K562 (cell line): Measurements from ENCODE around the gene CDCP1. TPM values are rescaled to one million over a fixed set of nuclear protein-coding genes. Genes with fewer than 3 reads are reported as not detected.

ENCODE experiments used
- ATAC-seq: fragments of 200-7000 bp; cut with Tn5 transposase; 3 replicates; pipeline ENCODE4 v1.9.1; 2020; ENCODE audit warnings: moderate library complexity
- BruUV-seq: library from RNA; stranded (reverse); fragments of 400-500 nt; replicated peaks from 2 replicates; lab custom pipeline; 2021; lab: Mats Ljungman, UMichigan
- CTCF ChIA-PET: fragments of 300-600 bp; formaldehyde crosslinking; extraction: SDS; loops from one replicate; lab custom pipeline; 2021; ENCODE audit warnings: low intra/inter-chr PET ratio; lab: Yijun Ruan, JAX
- POLR2A ChIA-PET: fragments of 300-600, 350-650 bp; sonication (Branson Sonifier 250); formaldehyde crosslinking; extraction: SDS; loops from one replicate; lab custom pipeline; 2021; ENCODE audit warnings: antibody characterized with exemption, inconsistent platforms; lab: Yijun Ruan, JAX
- DNase-seq, 4 experiments: peaks; one replicate each; pipeline versions ENCODE4 v3.0.0 to v3.0.0-alpha.2; 2011 to 2018; ENCODE audit warnings: low spot score in 3 of 4, mixed read lengths in 3 of 4; ENCODE audit errors: extremely low read depth in 1 of 4
- FAIRE-seq: peaks from 2 replicates; lab custom pipeline; 2011; peaks lifted over from hg19 to GRCh38; lab: Jason Lieb, UNC
- H2AFZ ChIP-seq: 2 replicates; pipeline ENCODE4 v1.6.0; 2011; ENCODE audit warnings: low read depth, low read length, control low read depth, inconsistent platforms
- H3K27ac ChIP-seq: fragments of 200-600 bp; 3 replicates; pipeline ENCODE4 v1.8.0; 2011; ENCODE audit warnings: low read depth, mild to moderate bottlenecking, control low read depth, inconsistent platforms, low read length, moderate library complexity, mixed read lengths; ENCODE audit errors: extremely low read depth
- H3K27me3 ChIP-seq, 2 experiments: fragments of 300-600 bp in 1 of 2; 2 replicates in 1 of 2; 3 replicates in 1 of 2; pipeline versions ENCODE4 v1.6.0 to v1.8.0; 2011; ENCODE audit warnings: inconsistent platforms in 2 of 2, low read length in 2 of 2, mild to moderate bottlenecking in 1 of 2, mixed read lengths in 1 of 2, moderate library complexity in 1 of 2; ENCODE audit not compliant: control insufficient read depth in 2 of 2, insufficient read depth in 2 of 2
- H3K36me3 ChIP-seq: fragments of 300-600 bp; 3 replicates; pipeline ENCODE4 v1.8.0; 2011; ENCODE audit warnings: mild to moderate bottlenecking, low read length, inconsistent platforms; ENCODE audit not compliant: control insufficient read depth, insufficient read depth
- H3K4me1 ChIP-seq, 2 experiments: fragments of 200-600 bp in 1 of 2; replicated peaks in 1 of 2; 2 replicates in 1 of 2; 3 replicates in 1 of 2; pipeline versions ENCODE4 v1.5.1 to v1.8.0; 2011; ENCODE audit warnings: inconsistent platforms in 2 of 2, low read length in 2 of 2, mild to moderate bottlenecking in 1 of 2, mixed read lengths in 1 of 2, moderate library complexity in 1 of 2; ENCODE audit not compliant: control insufficient read depth in 2 of 2, insufficient read depth in 2 of 2
- H3K4me2 ChIP-seq: 2 replicates; pipeline ENCODE4 v1.6.1; 2011; ENCODE audit warnings: low read length, control low read depth, inconsistent platforms, mixed read lengths; ENCODE audit not compliant: insufficient read depth
- H3K4me3 ChIP-seq: fragments of 200-600 bp; sonication (generic), shearing (Covaris generic); 2 replicates; pipeline ENCODE4 v1.5.1; 2016; ENCODE audit warnings: control low read depth, inconsistent platforms
- H3K79me2 ChIP-seq: fragments of 200-600 bp; 3 replicates; pipeline ENCODE4 v1.8.0; 2011; ENCODE audit warnings: low read length, inconsistent platforms; ENCODE audit not compliant: control insufficient read depth, insufficient read depth
- H3K9ac ChIP-seq, 2 experiments: 2 replicates each; pipeline versions ENCODE4 v1.6.0 to v1.6.1; 2011; ENCODE audit warnings: low read depth in 2 of 2, low read length in 2 of 2, control low read depth in 1 of 2, inconsistent platforms in 1 of 2, mild to moderate bottlenecking in 1 of 2, mixed read lengths in 1 of 2; ENCODE audit not compliant: insufficient read depth in 1 of 2
- H3K9me1 ChIP-seq: one replicate; pipeline ENCODE4 v1.6.0; 2011; ENCODE audit warnings: inconsistent platforms, mild to moderate bottlenecking, low read length, moderate library complexity; ENCODE audit not compliant: control insufficient read depth, insufficient read depth
- H3K9me3 ChIP-seq: replicated peaks from 2 replicates; pipeline ENCODE4 v1.5.1; 2011; ENCODE audit warnings: low read depth, low read length, inconsistent platforms; ENCODE audit not compliant: control insufficient read depth, insufficient read depth
- H4K20me1 ChIP-seq: replicated peaks from 2 replicates; pipeline ENCODE4 v1.6.1; 2011; ENCODE audit warnings: low read length, inconsistent platforms, mixed read lengths; ENCODE audit not compliant: control insufficient read depth, insufficient read depth
- ARID2 ChIP-seq: fragments of 450-650 bp; IDR thresholded peaks from 2 replicates; pipeline ENCODE4 v1.6.1; 2017; ENCODE audit warnings: antibody characterized with exemption, mild to moderate bottlenecking
- FOS ChIP-seq: IDR thresholded peaks from 3 replicates; pipeline ENCODE4 v1.6.1; 2011; ENCODE audit not compliant: insufficient read length; ENCODE audit errors: extremely low read depth
- HNRNPH1 ChIP-seq: fragments of 200-400 bp; formaldehyde crosslinking; optimal IDR thresholded peaks from 2 replicates; pipeline ENCODE3; 2017; ENCODE audit warnings: low read depth, mild to moderate bottlenecking, low read length, moderate library complexity
- LEF1 ChIP-seq: fragments of 450-650 bp; IDR thresholded peaks from 2 replicates; pipeline ENCODE4 v1.6.1; 2016; ENCODE audit warnings: mild to moderate bottlenecking
- MTF1 ChIP-seq: fragments of 250-450 bp; sonication (Bioruptor Pico); IDR thresholded peaks from 2 replicates; pipeline ENCODE4 v1.9.0; 2021; ENCODE audit warnings: moderate library complexity, mild to moderate bottlenecking, inconsistent platforms, borderline replicate concordance
- NCOA4 ChIP-seq: fragments of 450-650 bp; IDR thresholded peaks from 2 replicates; pipeline ENCODE4 v1.6.1; 2018; ENCODE audit warnings: mild to moderate bottlenecking; ENCODE audit not compliant: partially characterized antibody
- NFIX ChIP-seq: fragments of 250-450 bp; sonication (Bioruptor Pico); IDR thresholded peaks from 2 replicates; pipeline ENCODE4 v1.4.0; 2020; ENCODE audit warnings: low read depth, mild to moderate bottlenecking, moderate library complexity
- NFXL1 ChIP-seq: fragments of 450-650 bp; formaldehyde crosslinking; IDR thresholded peaks from 2 replicates; pipeline ENCODE4 v1.4.0; 2021; ENCODE audit warnings: mild to moderate bottlenecking
- PHF21A ChIP-seq: fragments of 450-650 bp; IDR thresholded peaks from 2 replicates; pipeline ENCODE4 v1.6.1; 2017; ENCODE audit warnings: low read depth, borderline replicate concordance
- PTRF ChIP-seq: fragments of 450-650 bp; IDR thresholded peaks from 2 replicates; pipeline ENCODE4 v1.6.1; 2016; ENCODE audit warnings: mild to moderate bottlenecking, missing genetic modification characterization, missing compliant biosample characterization
- SLC30A9 ChIP-seq: fragments of 250-450 bp; sonication (Bioruptor Pico); IDR thresholded peaks from 2 replicates; pipeline ENCODE4 v1.8.0; 2022; ENCODE audit warnings: mild to moderate bottlenecking, moderate library complexity
- SMAD4 ChIP-seq: fragments of 250-450 bp; sonication (Bioruptor Pico); conservative IDR thresholded peaks from 2 replicates; pipeline ENCODE4 v1.8.0; 2021; ENCODE audit warnings: inconsistent platforms, mild to moderate bottlenecking, moderate library complexity
- ZNF165 ChIP-seq: fragments of 250-450 bp; sonication (Bioruptor Pico); IDR thresholded peaks from 2 replicates; pipeline ENCODE4 v1.4.0; 2020; ENCODE audit warnings: borderline replicate concordance
- ZNF589 ChIP-seq: fragments of 200-800 bp; sonication (Bioruptor generic); IDR thresholded peaks from 2 replicates; pipeline ENCODE4 v1.6.1; 2016; ENCODE audit warnings: low read depth, missing genetic modification characterization, missing compliant biosample characterization
- ZNF764 ChIP-seq: fragments of 250-450 bp; sonication (Bioruptor Pico); IDR thresholded peaks from 2 replicates; pipeline ENCODE4 v1.4.0; 2020; ENCODE audit warnings: low read depth, mild to moderate bottlenecking, moderate library complexity
- ZNF766 ChIP-seq: fragments of 200-800 bp; sonication (Bioruptor generic); conservative IDR thresholded peaks from 2 replicates; pipeline ENCODE4 v1.6.1; 2016; ENCODE audit warnings: missing genetic modification characterization, missing compliant biosample characterization
- ZSCAN32 ChIP-seq: fragments of 450-650 bp; formaldehyde crosslinking; IDR thresholded peaks from 2 replicates; pipeline ENCODE4 v1.4.0; 2020; ENCODE audit warnings: mild to moderate bottlenecking, moderate library complexity
- WGBS: fragments of 100-300 bp; shearing (Covaris generic); methylation state at CpG from one replicate; pipeline ENCODE4 v1.1.6; 2016; ENCODE audit warnings: low coverage, mixed read lengths; ENCODE audit not compliant: insufficient coverage; ENCODE audit errors: missing lambda C conversion rate; 5-methylcytosine and 5-hydroxymethylcytosine counted together
- in situ Hi-C: fragments of 300-500 bp; cut with MboI; formaldehyde crosslinking; loops from 4 replicates; pipeline ENCODE4 v1.15.0; 2018; ENCODE audit warnings: inconsistent platforms, mixed read lengths
- intact Hi-C: fragments of 100-400 bp; cut with micrococcal nuclease; formaldehyde crosslinking; loops from 2 replicates; pipeline ENCODE4 v1.14.2; 2022
- polyA plus RNA-seq, 8 experiments: library from polyadenylated mRNA; depleted of rRNA in 4 of 8; stranded (reverse) in 5 of 8; unstranded in 3 of 8; fragments of >200 nt; fragmentation: Nextera tagmentation in 2 of 8; fragmentation: Illumina TruSeq in 1 of 8; extraction: Ambion mirVana in 2 of 8; extraction: Trizol in 1 of 8; gene quantifications; 2 replicates each; pipeline versions ENCODE4 v1.2.1 to v1.2.3, GENCODE V29; 2011 to 2014; ENCODE audit warnings: inconsistent platforms in 1 of 8, missing spikeins in 1 of 8
- total RNA-seq, 7 experiments: library from RNA; depleted of rRNA in 6 of 7; stranded (reverse); fragments of >200 nt in 6 of 7; fragmentation: Illumina TruSeq in 2 of 7; extraction: Trizol in 2 of 7; gene quantifications; 2 replicates each; pipeline versions ENCODE4 v1.2.1 to v1.2.3, GENCODE V29; 2011 to 2021; ENCODE audit warnings: low replicate concordance in 1 of 7

The CDCP1 gene
- total and polyA plus RNA-seq, 9 of the 15 experiments (the other 6 are each of a cell fraction or from before 2014, with no cell fraction given), result 3.9 to 16.4 (median 5.2) TPM

DNA sequence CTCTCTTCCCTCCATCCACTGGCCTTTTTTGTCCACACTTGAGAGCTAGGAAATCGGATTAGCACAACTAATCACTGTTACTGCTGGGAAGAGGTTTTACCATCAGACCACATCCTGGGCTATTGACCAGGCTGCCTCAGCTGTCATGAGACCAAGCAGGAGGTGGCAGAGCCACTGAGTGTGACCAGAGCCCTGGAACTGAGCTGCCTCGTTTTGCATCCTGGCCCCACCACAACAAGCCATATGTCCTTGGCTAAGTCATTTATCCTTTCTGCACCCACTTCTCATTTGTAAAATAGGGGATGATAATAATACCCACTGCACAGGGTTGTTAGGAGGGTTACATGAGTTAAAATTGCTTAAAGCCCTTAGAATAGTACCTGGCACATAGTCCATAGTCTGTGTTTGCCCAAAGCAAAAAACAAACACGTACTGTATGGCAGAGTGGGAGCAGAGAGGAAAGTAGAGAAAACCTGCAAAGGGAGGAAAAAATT, 45.8 kb upstream of the CDCP1 start:
- no peak overlapping the region for H3K4me3 ChIP-seq
- TF ChIP-seq ZNF764 (CRISPR knock-in tag) (no peak), SMAD4 (no peak), NCOA4 (no peak), MTF1 (CRISPR knock-in tag) (no peak), FOS (no peak), SLC30A9 (no peak), HNRNPH1 (no peak), ZNF766 (CRISPR knock-in tag) (no peak), ZSCAN32 (CRISPR knock-in tag) (no peak), ZNF589 (CRISPR knock-in tag) (no peak), NFXL1 (CRISPR knock-in tag) (no peak), PTRF (tag) (no peak), NFIX (CRISPR knock-in tag) (no peak), ZNF165 (CRISPR knock-in tag) (no peak), PHF21A (no peak), ARID2 (no peak), LEF1 (no peak)
- ChIA-PET CTCF (no interaction called here), POLR2A (interaction anchor here (0.7 to 1.5 kb wide), 5 partner anchors 9 to 805 kb away, joined by 3 to 5 read pairs (median 3); no protein-coding TSS in a partner anchor)
- no peaks in the 10 kb centered on the region for H3K9me3 ChIP-seq
- ATAC-seq (no peak), FAIRE-seq (no peak), DNase-seq (no peak)
- BruUV-seq, result no TSS peak
- 7% methylated on average over 3 of the region's 3 CpGs for WGBS
- no peaks in the 10 kb centered on the region for H4K20me1 ChIP-seq
- intact Hi-C loops, result no loop called here
- no peak overlapping the region; a peak in 1 of 4 replicates for H3K9ac ChIP-seq
- peak overlapping the region; percentile 35 for H2AFZ ChIP-seq
- no peaks in the 10 kb centered on the region for H3K79me2 ChIP-seq
- no peak overlapping the region; the same call in 1 of the 2 replicates for H3K4me2 ChIP-seq
- H3K27ac ChIP-seq, result no peak overlapping the region
- peaks cover 6% of the 10 kb centered on the region for H3K9me1 ChIP-seq
- in situ Hi-C loops, result no loop called here
- no peaks in the 10 kb centered on the region; a peak in 2 of 5 replicates for H3K4me1 ChIP-seq
- no peaks in the 10 kb centered on the region for H3K27me3 ChIP-seq
- no peaks in the 10 kb centered on the region for H3K36me3 ChIP-seq
